Endodermal cell (in vitro differentiated cells): ENCODE results near the gene ST6GALNAC6. TPM values are rescaled to one million over a fixed set of nuclear protein-coding genes. Genes with fewer than 3 reads are reported as not detected.
A peak's percentile ranks its signal among the peaks of the same experiment; 100 is the strongest.

ENCODE experiments used
- DNase-seq: peaks from one replicate; pipeline ENCODE4 v3.0.0-alpha.2; 2017
- H3K27ac ChIP-seq: 2 replicates; pipeline ENCODE4 v1.5.1; 2013; ENCODE audit warnings: mild to moderate bottlenecking, low read depth, low read length, moderate library complexity
- H3K27me3 ChIP-seq: 2 replicates; pipeline ENCODE4 v1.6.1; 2013; ENCODE audit warnings: mild to moderate bottlenecking, low read length, moderate library complexity; ENCODE audit not compliant: insufficient read depth, control insufficient read depth, poor library complexity, severe bottlenecking
- H3K36me3 ChIP-seq: 2 replicates; pipeline ENCODE4 v1.7.0; 2013; ENCODE audit warnings: mild to moderate bottlenecking, low read length, moderate library complexity; ENCODE audit not compliant: control insufficient read depth, insufficient read depth
- H3K4me1 ChIP-seq: one replicate; pipeline ENCODE4 v1.7.0; 2013; ENCODE audit warnings: low read length; ENCODE audit not compliant: control insufficient read depth, insufficient read depth
- H3K4me3 ChIP-seq: 2 replicates; pipeline ENCODE4 v1.5.1; 2013; ENCODE audit warnings: mild to moderate bottlenecking, low read length, moderate library complexity
- H3K9ac ChIP-seq: 2 replicates; pipeline ENCODE4 v1.6.1; 2013; ENCODE audit warnings: mild to moderate bottlenecking, low read length, moderate library complexity; ENCODE audit not compliant: poor library complexity, severe bottlenecking; ENCODE audit errors: extremely low read depth
- H3K9me3 ChIP-seq: 2 replicates; pipeline ENCODE4 v1.6.1; 2013; ENCODE audit warnings: mild to moderate bottlenecking, low read length, moderate library complexity; ENCODE audit not compliant: control insufficient read depth
- H3K27ac Mint-ChIP-seq: 2 replicates; pipeline ENCODE4 v1.8.0; 2020; ENCODE audit warnings: mixed read lengths
- H3K27me3 Mint-ChIP-seq: 2 replicates; pipeline ENCODE4 v1.8.0; 2021; ENCODE audit warnings: mild to moderate bottlenecking, mixed read lengths; ENCODE audit not compliant: insufficient read depth
- H3K36me3 Mint-ChIP-seq: 2 replicates; pipeline ENCODE4 v1.8.0; 2020; ENCODE audit warnings: low read depth, mixed read lengths
- H3K4me1 Mint-ChIP-seq: 2 replicates; pipeline ENCODE4 v1.8.0; 2020; ENCODE audit warnings: mixed read lengths
- H3K4me3 Mint-ChIP-seq: 2 replicates; pipeline ENCODE4 v1.8.0; 2020; ENCODE audit warnings: mild to moderate bottlenecking, moderate library complexity, mixed read lengths
- H3K9me3 Mint-ChIP-seq: 2 replicates; pipeline ENCODE4 v1.8.0; 2020; ENCODE audit warnings: mild to moderate bottlenecking, mixed read lengths
- CTCF ChIP-seq: fragments of 200-600 bp; sonication (generic); conservative IDR thresholded peaks from 2 replicates; pipeline ENCODE4 v1.5.0; 2021; ENCODE audit warnings: antibody characterized with exemption, mild to moderate bottlenecking
- WGBS, 2 experiments: methylation state at CpG; one replicate each; pipeline versions ENCODE4 v1.1.5 to v1.1.7; 2013; ENCODE audit warnings: missing lambda C conversion rate in 2 of 2, mixed read lengths in 1 of 2; ENCODE audit not compliant: insufficient coverage in 1 of 2, insufficient read length in 1 of 2; 5-methylcytosine and 5-hydroxymethylcytosine counted together
- total RNA-seq, 2 donors: library from RNA; stranded (reverse); fragmentation: NEBNext Ultra II Directional in 1 of 2; extraction: Animal tissue kit (Norgen Biotek cat#: 25700) in 1 of 2; gene quantifications; 2 replicates in 1 of 2; 3 replicates in 1 of 2; pipeline ENCODE4 v1.2.1, GENCODE V29; 2021

ST6GALNAC6 gene
- total RNA-seq, 2 donors from 2014 or later: 42.3 to 44.2 TPM

- Histone ChIP-seq H3K36me3 (no peaks in the 10 kb centered on the region), H3K4me1 (no peaks in the 10 kb centered on the region), H3K9ac (no peak overlapping the region), H3K27me3 (peaks cover 36% of the 10 kb centered on the region), H3K4me3 (no peak overlapping the region), H3K9me3 (no peaks in the 10 kb centered on the region), H3K27ac (no peak overlapping the region)
- Mint-ChIP-seq H3K27me3 (peaks cover 42% of the 10 kb centered on the region), H3K36me3 (no peaks in the 10 kb centered on the region), H3K27ac (no peak overlapping the region), H3K4me3 (no peak overlapping the region), H3K9me3 (no peaks in the 10 kb centered on the region), H3K4me1 (no peaks in the 10 kb centered on the region)
- DNase-seq: peak; percentile 83
- no peak for TF ChIP-seq CTCF
- WGBS, 2 experiments: 53 to 62% methylated on average over 3 to 5 of the region's 6 CpGs
Observed at GRCh38 chr9:127923046-127923445, 23.6 kb upstream of the ST6GALNAC6 start.

GRCh38 chr9:127921557-127922120, 22.2 kb upstream of the ST6GALNAC6 start:
- Histone ChIP-seq H3K9me3 (no peaks in the 10 kb centered on the region), H3K9ac (no peak overlapping the region), H3K4me3 (no peak overlapping the region), H3K4me1 (no peaks in the 10 kb centered on the region), H3K27me3 (peaks cover 25% of the 10 kb centered on the region), H3K27ac (no peak overlapping the region), H3K36me3 (no peaks in the 10 kb centered on the region)
- H3K27me3 Mint-ChIP-seq: peaks cover 33% of the 10 kb centered on the region
- H3K4me3 Mint-ChIP-seq: no peak overlapping the region
- peak; percentile 99 for TF ChIP-seq CTCF
- no peaks in the 10 kb centered on the region for H3K9me3 Mint-ChIP-seq
- WGBS, 2 experiments: 19 to 25% methylated on average over 28 to 45 of the region's 45 CpGs
- H3K36me3 Mint-ChIP-seq: no peaks in the 10 kb centered on the region
- DNase-seq: peak; percentile 90
- no peak overlapping the region for H3K27ac Mint-ChIP-seq
- H3K4me1 Mint-ChIP-seq: no peaks in the 10 kb centered on the region

GRCh38 chr9:127920794-127921193, 21.4 kb upstream of the ST6GALNAC6 start:
- no peaks in the 10 kb centered on the region for H3K4me1 ChIP-seq
- Mint-ChIP-seq H3K4me3 (no peak overlapping the region), H3K27ac (no peak overlapping the region), H3K36me3 (no peaks in the 10 kb centered on the region), H3K9me3 (no peaks in the 10 kb centered on the region), H3K4me1 (no peaks in the 10 kb centered on the region), H3K27me3 (peaks cover 33% of the 10 kb centered on the region)
- no peaks in the 10 kb centered on the region for H3K36me3 ChIP-seq
- no peak for TF ChIP-seq CTCF
- H3K4me3 ChIP-seq: no peak overlapping the region
- WGBS, 2 experiments: 89 to 100% methylated on average over 5 to 7 of the region's 7 CpGs
- DNase-seq: no peak
- no peaks in the 10 kb centered on the region for H3K9me3 ChIP-seq
- H3K27me3 ChIP-seq: peaks cover 25% of the 10 kb centered on the region
- no peak overlapping the region for H3K9ac ChIP-seq
- no peak overlapping the region for H3K27ac ChIP-seq
